ENCODE results near the gene MCUB.
"Not testable (repeated sequence)": the region's sequence is repeated elsewhere in the genome, so short reads cannot be mapped to it uniquely, and the experiment has no call there.

MCUB gene

DNA sequence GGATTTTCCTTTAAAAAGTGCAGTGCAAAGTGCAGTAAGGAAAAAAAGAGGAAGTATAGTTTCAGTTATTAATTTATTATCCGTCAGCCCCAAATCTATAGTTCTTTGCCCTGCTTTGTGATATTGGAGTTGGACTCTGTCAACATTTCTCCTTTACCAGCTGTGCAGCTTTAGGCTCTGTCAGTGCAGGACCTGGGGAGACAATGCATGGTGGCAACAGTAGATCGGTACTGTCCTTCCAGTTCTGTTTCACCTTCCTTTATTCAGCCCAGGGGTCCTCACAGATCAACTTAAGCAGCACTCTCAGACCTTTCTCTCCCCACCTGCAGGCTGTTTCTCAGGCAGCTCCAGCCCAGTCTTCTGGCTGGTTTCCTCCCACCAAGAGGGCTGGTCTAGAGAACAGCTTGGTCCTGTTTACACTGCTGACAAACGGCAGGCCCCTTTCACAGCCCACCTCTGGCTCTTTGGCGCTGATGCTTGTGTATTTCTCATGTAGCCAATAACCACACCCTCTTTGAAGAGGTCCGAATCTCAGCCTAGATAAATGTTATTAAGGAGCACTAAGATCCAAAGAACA, 71.6 kb downstream of the MCUB start:
- DNase-seq: peak in 2 of 6 experiments; percentile 8 to 12

DNA sequence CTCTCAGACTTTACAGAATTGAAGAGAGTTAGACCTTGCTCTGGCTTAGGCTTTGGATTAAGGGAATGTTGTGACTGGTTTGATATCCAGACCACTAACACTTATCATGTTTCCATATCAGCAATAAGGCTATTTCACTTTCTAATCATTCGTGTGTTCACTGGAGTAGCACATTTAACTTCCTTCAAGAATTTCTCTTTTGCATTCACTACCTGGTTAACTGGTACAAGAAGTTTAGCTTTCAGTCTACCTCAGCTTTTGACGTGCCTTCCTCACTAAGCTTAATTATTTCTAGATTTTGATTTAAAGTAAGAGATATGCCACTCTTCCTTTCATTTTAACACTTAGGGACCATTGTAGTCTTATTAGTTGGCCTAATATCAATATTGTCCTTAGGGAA, 80.6 kb downstream of the MCUB start:
- DNase-seq: no peak

DNA sequence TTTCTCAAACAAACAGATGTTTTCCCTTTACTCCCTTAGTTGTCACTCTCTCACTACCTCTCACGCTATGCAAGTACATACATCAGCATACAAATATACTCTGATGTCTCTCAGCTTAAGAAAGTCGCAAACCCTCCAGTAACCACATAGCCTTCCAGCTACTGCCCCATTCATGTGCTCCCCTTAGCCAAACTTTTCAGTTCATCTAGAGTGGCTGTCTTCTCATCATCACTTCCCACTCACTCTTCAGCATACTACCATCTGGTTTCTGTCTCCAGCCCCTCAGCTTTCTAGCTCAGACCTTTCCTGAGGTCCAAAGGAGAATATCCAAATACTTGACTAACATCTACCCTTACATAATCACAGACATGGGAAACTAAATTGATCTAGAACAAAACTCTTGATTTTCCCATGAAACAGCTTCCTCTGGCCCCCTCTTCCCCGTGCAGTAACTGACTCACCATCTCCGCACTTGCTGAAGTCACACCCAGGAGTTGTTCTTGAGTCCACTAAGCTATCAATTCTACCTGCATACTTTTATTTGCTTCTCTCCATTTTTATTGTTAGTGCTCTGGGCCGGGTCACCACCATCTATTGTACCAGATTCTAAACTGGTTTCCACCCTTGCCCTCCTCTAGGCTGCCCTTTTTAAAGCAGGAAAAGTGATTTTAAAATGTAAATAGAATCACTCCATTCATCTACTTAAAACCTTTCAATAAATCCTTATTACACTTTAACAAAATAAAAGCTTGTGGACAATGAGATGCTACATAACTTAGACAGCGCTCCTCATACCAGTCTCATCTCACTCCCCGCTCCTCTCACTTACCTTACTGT, 86.0 kb downstream of the MCUB start:
- DNase-seq: peak in 1 of 6 experiments; percentile 35

DNA sequence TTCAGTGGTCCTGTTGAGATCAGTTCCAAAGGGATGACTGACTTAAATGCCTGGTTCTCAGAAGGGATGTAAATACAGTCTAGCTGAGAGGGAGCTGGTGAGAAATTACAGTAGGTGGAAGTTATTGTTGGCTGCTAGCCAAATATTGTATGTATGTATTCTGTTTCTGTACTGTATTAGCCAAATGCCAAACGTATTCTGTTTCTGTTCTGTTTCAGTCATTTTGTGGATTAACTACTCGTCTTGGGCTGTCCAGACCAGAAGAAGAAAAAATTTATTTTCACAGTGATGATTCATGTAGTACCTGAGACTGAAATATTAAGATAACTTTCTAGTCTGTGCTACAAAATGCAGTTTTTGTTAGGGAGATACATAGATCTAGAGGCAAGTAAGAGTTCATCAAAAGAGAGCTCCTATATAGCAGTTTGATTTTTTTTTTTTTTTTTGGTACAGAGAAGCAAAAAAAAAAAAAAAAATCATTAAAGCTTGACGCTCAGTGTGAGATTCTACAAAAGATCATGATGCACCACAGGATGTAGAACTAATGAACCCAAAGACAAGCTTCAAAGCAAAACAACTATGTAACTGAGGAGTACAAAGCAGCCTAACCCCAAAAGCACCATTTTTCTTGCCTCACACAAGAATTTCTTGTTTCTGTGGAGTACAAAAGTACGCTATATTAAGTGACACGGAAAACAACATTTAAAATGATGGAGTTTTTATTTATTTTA, 88.4 kb downstream of the MCUB start:
- peak in 5 of 6 experiments; percentile 17 to 84 (median 81) for DNase-seq

DNA sequence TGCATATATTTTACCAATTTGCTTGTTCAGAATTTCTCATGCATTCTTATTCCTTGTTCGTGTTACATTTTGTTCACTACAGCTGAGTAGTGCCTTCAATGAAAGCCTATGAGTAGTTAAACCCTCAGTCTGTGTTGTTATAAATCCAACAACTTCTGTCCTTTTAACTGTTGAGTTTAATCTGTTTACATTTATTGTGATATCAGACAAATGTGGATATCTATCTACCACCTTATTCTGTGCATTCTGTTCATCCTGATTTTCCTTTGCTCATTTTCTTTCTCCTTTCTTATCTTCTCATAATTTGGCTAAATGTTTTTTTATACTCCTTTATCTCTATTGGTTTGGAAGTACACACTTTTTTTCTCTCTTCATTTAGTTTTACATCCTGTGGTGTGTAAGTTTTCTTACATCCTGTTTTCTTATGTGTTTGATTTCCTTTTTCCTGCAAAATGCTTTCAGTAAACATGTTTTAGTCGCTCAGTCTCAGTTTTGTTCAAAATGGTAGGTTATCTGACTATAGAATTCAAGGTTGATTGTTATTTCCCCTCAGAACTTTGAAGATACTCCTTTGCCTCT, 89.0 kb downstream of the MCUB start:
- DNase-seq: peak in 3 of 6 experiments; percentile 59 to 70 (median 68)

DNA sequence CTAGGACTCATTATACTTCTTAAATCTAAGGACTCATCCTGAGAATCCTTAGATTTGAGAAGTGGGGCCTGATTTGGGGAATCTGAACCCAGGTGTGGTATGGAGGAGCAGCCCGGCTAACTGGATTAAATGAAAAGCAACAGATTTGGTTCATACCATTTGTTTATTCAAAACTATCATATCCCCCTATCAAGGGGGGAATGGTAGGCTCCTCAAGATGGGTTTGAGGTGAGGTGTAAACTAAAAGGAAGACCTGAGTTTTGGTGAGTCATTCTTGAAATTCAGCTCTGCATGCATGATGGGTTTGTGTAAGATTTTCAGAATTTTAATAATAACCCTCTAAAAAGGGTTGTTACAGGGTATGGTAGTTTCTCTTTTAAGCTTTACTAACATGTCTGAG, 89.8 kb downstream of the MCUB start:
- DNase-seq: no peak

DNA sequence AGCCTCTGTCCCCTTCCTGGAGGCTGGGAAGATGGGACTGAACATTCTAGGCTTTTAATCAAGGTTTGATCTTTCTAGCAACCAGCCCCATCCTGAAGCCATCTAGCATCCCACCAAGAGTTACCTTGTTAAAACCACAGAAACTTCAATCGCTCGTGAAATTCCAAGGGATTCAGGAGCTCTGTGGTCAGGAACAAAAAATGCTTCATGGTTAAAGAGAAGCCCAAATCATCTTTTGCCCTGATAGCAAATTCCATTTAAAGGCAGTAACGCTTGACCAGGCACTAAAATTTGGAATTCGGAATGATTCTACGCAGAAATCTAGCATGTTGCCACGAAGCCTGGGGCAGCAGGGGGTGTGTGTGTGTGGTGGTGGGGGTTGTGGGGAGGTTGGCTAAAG, 95.3 kb downstream of the MCUB start:
- DNase-seq: no peak

DNA sequence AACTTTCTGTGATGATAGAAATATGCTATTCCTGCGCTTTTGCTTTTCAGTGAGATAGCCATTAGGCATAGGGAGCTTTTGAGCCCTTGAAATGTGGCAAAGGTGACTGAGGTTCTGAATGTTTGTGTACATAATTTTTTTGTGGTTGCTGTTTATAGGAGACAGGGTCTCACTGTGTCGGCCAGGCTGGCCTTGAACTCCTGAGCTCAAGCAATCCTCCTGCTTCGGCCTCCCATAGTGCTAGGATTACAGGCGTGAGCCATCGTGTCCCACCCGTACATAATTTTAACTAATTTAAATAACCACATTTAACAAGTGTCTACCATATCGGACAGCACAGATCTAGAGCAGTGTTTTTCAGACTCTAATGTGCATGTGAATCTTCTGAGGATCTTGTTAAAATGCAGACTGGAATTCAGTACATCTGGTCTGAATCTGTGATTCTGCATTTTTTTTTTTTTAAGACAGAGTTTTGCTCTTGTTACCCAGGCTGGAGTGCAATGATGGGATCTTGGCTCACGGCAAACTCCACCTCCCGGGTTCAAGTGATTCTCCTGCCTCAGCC, 97.9 kb downstream of the MCUB start:
- no peak for DNase-seq

DNA sequence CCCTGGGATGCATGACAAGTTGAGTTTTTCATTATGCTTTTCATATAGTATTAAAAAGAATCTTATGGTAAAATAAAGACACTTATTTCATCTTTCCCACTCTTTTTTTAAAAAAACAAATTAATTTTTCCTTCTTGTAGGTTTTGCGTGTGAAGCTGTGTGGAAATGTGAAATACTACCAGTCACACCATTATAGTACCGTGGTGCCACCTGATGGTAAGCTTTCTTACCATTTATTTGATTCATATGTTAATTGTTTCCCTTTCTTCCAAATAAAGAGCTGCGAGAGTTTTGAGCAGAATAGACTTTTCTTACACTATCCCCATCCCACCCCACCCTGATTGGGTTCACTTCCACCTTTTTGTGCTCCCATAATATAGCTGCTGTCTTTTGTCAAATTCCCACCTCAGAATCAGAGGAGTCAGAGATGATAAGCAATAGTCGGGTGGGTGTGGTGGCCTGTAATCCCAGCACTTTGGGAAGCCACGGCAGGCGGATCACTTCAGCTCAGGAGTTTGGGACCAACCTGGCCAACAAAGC, 98.9 kb downstream of the MCUB start:
- peak in 4 of 6 experiments; percentile 7 to 49 (median 28) for DNase-seq

DNA sequence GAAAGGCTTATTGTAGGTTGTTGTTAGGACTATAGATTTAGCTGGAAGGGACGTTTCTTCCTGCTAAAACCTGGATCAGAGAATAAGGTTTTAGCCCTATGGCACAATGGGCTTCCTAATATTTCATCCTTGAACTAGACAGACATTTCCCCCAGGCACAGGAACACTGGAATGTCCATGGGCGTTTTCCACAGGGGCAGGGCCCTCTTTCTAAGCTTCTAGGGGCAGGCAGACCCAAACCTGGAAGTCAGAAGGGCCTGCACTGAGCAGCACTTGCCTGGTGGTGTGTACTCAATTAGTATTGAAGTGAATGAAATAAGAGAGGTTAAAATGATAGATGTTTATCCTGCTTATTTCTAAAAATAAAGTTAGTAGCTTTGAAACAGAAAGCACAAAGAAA, 102.1 kb downstream of the MCUB start:
- DNase-seq: no peak

DNA sequence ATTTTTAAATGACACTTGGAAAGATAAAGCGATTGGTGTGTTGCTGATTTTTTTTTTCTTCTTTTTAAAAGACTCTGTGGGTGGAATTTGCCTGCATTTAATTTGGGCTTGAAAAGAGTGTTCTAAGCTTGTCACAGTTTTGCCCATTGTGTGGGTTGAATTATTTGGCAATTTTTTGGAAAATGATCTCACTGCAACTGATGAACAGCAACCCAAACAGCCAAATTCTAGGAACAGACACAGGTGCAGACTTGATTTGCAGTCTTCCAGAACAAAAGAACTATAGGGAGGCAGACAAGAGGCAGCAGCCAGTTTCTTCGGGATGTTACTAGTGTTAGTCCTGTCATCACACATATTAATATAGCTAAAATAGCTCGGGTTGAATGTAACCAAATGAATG, 102.7 kb downstream of the MCUB start:
- no peak for DNase-seq

DNA sequence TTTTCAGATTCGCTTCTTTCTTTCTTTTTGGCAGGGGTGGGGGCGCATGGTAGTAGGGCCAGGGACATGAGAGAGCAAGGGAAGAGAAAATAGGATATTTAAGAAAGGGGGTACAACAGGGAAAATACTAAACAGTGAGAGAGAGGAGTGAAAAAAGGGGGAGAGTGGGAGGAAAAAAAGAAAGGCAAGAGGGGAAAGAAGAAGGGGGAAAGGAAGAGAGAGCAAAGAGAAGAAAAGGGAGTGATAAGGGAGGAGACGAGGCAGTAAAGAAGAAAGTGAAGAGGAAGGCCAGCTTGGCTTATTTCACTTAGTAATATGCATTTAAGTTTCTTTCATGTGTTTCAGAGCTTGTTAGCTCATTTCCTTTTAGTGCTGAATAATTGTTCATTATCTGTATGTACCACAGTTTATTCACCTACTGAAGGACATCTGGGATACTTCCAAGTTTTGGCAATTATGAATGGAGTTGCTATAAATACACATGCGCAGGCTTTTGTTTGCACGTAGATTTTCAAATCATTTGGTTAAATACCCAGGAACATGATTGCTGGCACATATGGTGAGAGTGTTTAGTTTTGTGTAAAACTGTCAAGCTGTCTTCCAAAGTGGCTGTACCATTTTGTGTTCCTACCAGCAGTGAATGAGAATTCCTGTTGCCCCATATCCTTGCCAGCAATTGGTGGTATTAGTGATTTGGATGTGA, 105.9 kb downstream of the MCUB start:
- DNase-seq: no peak

DNA sequence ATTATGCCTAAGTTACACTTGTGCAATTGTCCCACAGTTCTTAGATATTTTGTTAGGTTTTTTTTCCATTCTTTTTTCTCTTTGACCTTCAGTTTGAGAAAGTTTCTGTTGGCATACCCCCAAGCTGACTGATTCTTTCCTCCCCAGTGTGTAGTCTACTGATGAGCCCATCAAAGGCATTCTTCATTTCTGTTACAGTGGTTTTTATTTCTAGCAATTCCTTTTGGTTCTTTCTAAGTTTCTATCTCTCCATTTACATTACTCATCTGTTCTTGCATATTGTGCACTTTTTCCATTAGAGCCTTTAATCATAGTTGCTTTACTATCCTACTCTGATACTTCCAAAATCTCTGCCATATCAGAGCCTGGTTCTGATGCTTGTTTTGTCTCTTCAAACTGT, 111.3 kb downstream of the MCUB start:
- DNase-seq: no peak

DNA sequence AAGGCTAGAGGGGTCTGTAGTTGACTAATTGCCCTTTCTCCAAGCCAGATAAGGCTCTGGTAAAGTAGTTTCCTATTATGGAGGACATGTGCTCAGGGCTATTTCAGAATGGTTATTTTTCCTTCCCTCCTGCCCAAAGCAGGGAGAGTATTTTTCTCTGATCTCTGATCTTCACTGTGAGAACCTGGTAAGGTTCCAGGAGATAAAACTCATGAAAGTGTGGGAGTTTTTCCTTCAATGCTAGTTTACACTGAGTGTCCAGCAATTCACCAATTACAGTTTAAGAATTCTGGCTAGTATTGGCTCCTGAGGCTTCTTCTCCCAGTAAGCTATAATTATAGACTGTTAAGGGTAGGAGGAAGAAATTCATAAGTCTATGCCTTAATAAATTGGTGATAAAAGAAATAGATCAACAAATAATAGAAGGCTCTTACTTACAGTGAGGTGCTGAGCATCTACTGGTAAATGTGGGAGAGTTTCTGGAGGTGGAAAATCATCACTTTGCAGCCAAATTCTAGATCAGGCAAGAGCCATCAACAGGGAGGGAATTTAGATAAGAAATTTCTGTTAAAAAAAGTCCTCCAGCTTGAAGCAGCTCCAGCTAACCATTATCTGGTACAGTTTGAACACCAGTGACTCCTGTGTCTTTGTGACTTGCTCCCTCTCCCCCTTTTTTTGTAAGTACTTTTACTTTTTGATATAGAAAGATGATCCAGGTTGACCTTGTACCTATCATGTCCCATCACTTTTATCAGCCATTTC, 112.3 kb downstream of the MCUB start:
- DNase-seq: no peak

DNA sequence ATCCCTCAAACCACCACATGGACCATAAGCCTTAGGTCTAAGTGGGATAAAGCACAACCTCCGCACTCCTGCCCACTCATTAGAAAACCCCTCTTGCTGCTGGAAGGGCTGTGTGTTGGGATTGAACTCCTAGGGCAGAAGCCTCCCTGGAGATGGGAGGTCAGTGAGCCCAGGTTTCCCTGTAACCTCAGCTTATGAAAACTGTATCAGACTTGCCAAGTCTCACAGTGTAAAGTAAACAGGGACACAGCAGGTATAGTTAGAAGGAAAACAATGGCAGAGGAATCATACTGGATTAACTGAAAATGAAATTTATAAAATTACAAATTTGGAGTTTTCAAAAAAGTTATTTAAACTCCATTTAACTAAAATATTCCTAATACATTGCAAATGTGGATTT, 113.3 kb downstream of the MCUB start:
- no peak for DNase-seq

DNA sequence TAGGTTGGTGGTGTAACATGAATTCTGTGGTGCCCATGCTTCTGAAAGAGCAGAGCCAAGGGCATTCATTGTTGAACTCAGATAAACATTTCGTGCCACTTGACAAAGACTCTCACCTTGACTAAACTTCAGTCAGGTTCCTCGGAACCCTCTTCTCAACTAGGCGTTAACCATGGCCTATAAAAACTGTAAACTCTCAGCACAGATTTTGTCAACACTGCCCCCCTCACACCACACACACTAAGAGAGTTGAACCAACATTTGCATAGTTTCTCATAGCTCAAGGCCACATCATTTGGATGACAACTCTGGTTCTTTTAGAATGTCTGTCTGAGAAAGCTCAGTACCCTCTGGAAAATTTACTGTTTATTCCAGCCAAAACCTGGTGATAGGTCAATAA, 115.1 kb downstream of the MCUB start:
- no peak for DNase-seq

DNA sequence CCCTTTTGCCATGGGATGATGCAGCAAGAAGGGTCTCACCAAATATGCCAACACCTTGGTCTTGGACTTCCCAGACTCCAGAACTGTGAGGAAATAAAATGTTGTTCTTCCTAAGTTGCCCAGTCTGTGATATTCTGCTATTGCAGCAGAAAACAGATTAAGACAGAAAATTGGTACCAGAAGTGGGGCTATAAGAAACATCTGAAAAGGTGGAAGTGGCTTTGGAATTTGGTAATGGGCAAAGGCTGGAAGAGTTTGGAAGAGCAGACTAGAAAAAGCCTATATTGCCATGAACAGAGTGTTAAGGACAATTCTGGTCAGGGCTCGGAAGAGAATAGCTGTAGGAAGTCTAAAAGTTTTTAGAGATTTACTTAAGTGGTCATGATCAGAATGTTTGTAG, 115.8 kb downstream of the MCUB start:
- DNase-seq: no peak

DNA sequence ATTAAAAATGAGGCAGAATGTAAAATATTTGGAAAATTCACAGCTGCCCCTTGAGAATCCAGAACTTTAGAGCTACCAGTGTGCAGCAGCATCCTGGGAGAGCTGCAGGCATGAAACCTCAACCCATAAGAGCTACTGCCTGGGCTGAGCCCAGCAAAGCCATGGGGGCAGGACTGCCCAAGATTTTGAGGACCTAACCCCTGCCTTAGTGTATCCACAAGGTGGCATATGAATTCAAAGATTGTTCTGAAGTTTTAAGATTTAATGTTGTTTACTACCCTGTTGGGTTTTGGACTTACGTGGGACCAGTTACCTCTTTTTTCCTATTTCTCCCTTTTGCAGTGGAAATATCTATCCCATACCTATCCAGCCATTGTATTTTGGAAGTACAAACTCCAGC, 116.8 kb downstream of the MCUB start:
- no peak for DNase-seq

DNA sequence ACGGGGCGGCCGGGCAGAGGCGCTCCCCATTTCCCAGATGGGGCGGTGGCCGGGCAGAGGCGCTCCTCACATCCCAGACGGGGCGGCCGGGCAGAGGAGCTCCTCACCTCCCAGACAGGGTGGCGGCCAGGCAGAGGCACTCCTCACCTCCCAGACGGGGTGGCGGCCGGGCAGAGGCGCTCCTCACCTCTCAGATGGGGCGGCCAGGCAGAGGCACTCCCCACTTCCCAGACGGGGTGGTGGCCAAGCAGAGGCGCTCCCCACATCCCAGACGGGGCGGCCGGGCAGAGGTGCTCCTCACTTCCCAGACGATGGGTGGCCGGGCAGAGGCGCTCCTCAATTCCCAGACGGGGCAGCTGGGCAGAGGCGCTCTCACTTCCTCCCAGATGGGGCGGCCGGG, 118.4 kb downstream of the MCUB start:
- DNase-seq: not testable (repeated sequence)

DNA sequence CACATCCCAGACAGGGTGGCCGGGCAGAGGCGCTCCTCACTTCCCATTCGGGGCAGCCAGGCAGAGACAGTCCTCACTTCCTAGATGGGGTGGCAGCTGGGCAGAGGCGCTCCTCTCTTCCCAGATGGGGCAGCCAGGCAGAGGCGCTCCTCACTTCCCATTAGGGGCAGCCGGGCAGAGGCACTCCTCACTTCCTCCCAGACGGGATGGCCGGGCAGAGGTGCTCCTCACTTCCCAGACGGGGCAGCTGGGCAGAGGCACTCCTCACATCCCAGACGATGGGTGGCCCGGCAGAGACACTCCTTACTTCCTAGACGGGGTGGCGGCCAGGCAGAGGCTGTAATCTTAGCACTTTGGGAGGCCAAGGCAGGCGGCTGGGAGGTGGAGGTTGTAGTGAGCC, 118.9 kb downstream of the MCUB start:
- not testable (repeated sequence) for DNase-seq

DNA sequence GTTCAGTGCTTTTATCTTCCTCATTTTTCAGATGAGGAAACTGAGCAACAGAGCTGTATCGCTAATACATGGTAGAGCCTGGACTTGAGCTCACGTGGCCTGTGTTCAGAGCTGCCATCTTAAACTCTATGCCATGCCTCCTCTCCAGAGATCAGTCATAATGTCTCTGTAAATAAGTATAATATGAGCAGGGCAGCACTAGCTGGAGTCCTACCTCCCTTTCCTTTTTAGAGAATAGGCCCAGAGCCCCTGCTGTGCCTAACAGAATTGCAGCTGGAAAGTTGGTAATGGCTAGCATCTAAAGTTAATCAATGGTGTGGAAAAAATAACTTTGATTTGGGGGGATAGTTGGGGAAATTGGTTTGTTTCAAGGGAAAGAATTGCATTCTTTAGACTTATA, 122.8 kb downstream of the MCUB start:
- no peak for DNase-seq
